GM12878 (cell line): ENCODE data around the gene PRPF18. TPM values are rescaled to one million over a fixed set of nuclear protein-coding genes. Genes with fewer than 3 reads are reported as not detected.

Source experiments
- ATAC-seq: fragments of 200-7000 bp; cut with Tn5 transposase; 3 replicates; pipeline ENCODE4 v1.9.1; 2020; ENCODE audit warnings: mild to moderate bottlenecking, moderate library complexity
- BruUV-seq: library from RNA; stranded (reverse); fragments of 400-500 nt; replicated peaks from 2 replicates; lab custom pipeline; 2021; lab: Mats Ljungman, UMichigan
- CTCF ChIA-PET: fragments of 300-600 bp; sonication (Branson Sonifier 250); formaldehyde crosslinking; extraction: SDS; loops from one replicate; lab custom pipeline; 2021; ENCODE audit warnings: inconsistent platforms; lab: Yijun Ruan, JAX
- POLR2A ChIA-PET: fragments of 350-600 bp; formaldehyde crosslinking; extraction: SDS; loops from one replicate; lab custom pipeline; 2021; ENCODE audit warnings: inconsistent platforms; lab: Charles Lee
- RAD21 ChIA-PET: fragments of 300-600 bp; sonication (Branson Sonifier 250); formaldehyde crosslinking; loops from one replicate; lab custom pipeline; 2023; ENCODE audit warnings: antibody characterized with exemption; ENCODE audit not compliant: unreplicated experiment; lab: Charles Lee
- SMC1A ChIA-PET: fragments of 300-600 bp; sonication (Branson Sonifier 250); formaldehyde crosslinking; loops from one replicate; lab custom pipeline; 2023; ENCODE audit not compliant: unreplicated experiment, uncharacterized antibody; lab: Charles Lee
- DNase-seq: peaks from one replicate; pipeline ENCODE4 v3.0.0-alpha.2; 2011; ENCODE audit warnings: low read depth, low spot score
- FAIRE-seq: peaks from 3 replicates; lab custom pipeline; 2011; peaks lifted over from hg19 to GRCh38; lab: Jason Lieb, UNC
- H2AFZ ChIP-seq: 2 replicates; pipeline ENCODE4 v1.6.0; 2011; ENCODE audit warnings: low read depth, low read length, control low read depth; ENCODE audit not compliant: control insufficient read depth
- H3K27ac ChIP-seq: 2 replicates; pipeline ENCODE4 v1.5.1; 2011; ENCODE audit warnings: control low read depth; ENCODE audit not compliant: control insufficient read depth, insufficient read depth
- H3K27me3 ChIP-seq, 2 experiments: replicated peaks in 1 of 2; 2 replicates each; pipeline versions ENCODE4 v1.6.0 to v1.6.1; 2011; ENCODE audit warnings: low read length in 1 of 2; ENCODE audit not compliant: control insufficient read depth in 2 of 2, insufficient read depth in 2 of 2
- H3K36me3 ChIP-seq, 2 experiments: 2 replicates each; pipeline ENCODE4 v1.5.1; 2011; ENCODE audit warnings: low read length in 1 of 2; ENCODE audit not compliant: control insufficient read depth in 2 of 2, insufficient read depth in 2 of 2
- H3K4me1 ChIP-seq: 2 replicates; pipeline ENCODE4 v1.6.1; 2011; ENCODE audit warnings: mild to moderate bottlenecking, low read length, moderate library complexity, mixed read lengths; ENCODE audit not compliant: control insufficient read depth, insufficient read depth
- H3K4me2 ChIP-seq: 2 replicates; pipeline ENCODE4 v1.6.0; 2011; ENCODE audit warnings: control low read depth; ENCODE audit not compliant: control insufficient read depth, insufficient read depth
- H3K4me3 ChIP-seq: fragments of 200-600 bp; sonication (generic); 2 replicates; pipeline ENCODE4 v1.5.1; 2016
- H3K79me2 ChIP-seq: 2 replicates; pipeline ENCODE4 v1.6.0; 2011; ENCODE audit warnings: low read length; ENCODE audit not compliant: control insufficient read depth, insufficient read depth
- H3K9ac ChIP-seq: 2 replicates; pipeline ENCODE4 v1.8.0; 2011; ENCODE audit warnings: low read length, control low read depth, mixed read lengths; ENCODE audit not compliant: control insufficient read depth, insufficient read depth
- H3K9me3 ChIP-seq: replicated peaks from 3 replicates; pipeline ENCODE4 v1.5.1; 2011; ENCODE audit warnings: mild to moderate bottlenecking, low read length; ENCODE audit not compliant: control insufficient read depth, insufficient read depth
- H4K20me1 ChIP-seq: 2 replicates; pipeline ENCODE4 v1.6.0; 2011; ENCODE audit not compliant: control insufficient read depth, insufficient read depth
- CHD4 ChIP-seq: fragments of 200-600 bp; sonication (generic); IDR thresholded peaks from 2 replicates; pipeline ENCODE4 v1.6.1; 2016; ENCODE audit warnings: mild to moderate bottlenecking
- POLR2A ChIP-seq: IDR thresholded peaks from 2 replicates; pipeline ENCODE4 v1.6.1; 2011; ENCODE audit warnings: low read depth, mild to moderate bottlenecking, low read length
- POLR2AphosphoS2 ChIP-seq: IDR thresholded peaks from 2 replicates; pipeline ENCODE4 v1.6.1; 2011; ENCODE audit warnings: low read depth, mild to moderate bottlenecking, low read length, improper control_type of control experiment, moderate library complexity
- ZNF207 ChIP-seq: fragments of 450-650 bp; IDR thresholded peaks from 2 replicates; pipeline ENCODE4 v1.6.1; 2014; ENCODE audit warnings: antibody characterized with exemption, mild to moderate bottlenecking, borderline replicate concordance
- WGBS: methylation state at CpG from one replicate; pipeline ENCODE4 v1.1.6; 2016; ENCODE audit warnings: low lambda C conversion rate; ENCODE audit not compliant: insufficient replicate concordance, insufficient coverage; ENCODE audit errors: missing lambda C conversion rate; 5-methylcytosine and 5-hydroxymethylcytosine counted together
- in situ Hi-C: fragments of 300-500 bp; cut with MboI; formaldehyde crosslinking; loops from 9 replicates; pipeline ENCODE4 v1.14.3; 2018; ENCODE audit warnings: mixed read lengths
- intact Hi-C: fragments of 100-400 bp; cut with micrococcal nuclease; formaldehyde crosslinking; loops from one replicate; pipeline ENCODE4 v1.14.2; 2022; ENCODE audit not compliant: unreplicated experiment
- polyA plus RNA-seq, 11 experiments: library from polyadenylated mRNA; depleted of rRNA in 4 of 11; unstranded in 6 of 11; stranded (reverse) in 5 of 11; fragments of >200 nt; fragmentation: Nextera tagmentation in 4 of 11; fragmentation: Illumina TruSeq in 1 of 11; extraction: Ambion mirVana in 4 of 11; extraction: Trizol in 1 of 11; gene quantifications; 1 replicate in 1 of 11; 2 replicates in 10 of 11; pipeline versions ENCODE4 v1.2.1 to v1.2.3, GENCODE V29; 2011 to 2016; ENCODE audit warnings: inconsistent platforms in 2 of 11, missing spikeins in 2 of 11, low read depth in 1 of 11
- total RNA-seq, 4 experiments: library from RNA; depleted of rRNA in 3 of 4; stranded (reverse); fragments of >200 nt in 3 of 4; fragmentation: Illumina TruSeq in 1 of 4; extraction: Trizol in 1 of 4; gene quantifications; 2 replicates each; pipeline versions ENCODE4 v1.2.1 to v1.2.3, GENCODE V29; 2013 to 2021
- TF ChIP-seq, protein P1 (sequence below): fragments of 450-650 bp; IDR thresholded peaks from 2 replicates; pipeline ENCODE4 v1.6.1; 2017; ENCODE audit warnings: mild to moderate bottlenecking, moderate library complexity

Gene PRPF18
- total and polyA plus RNA-seq, 10 of the 15 experiments (the other 5 are each of a cell fraction or from before 2014, with no cell fraction given): 15.6 to 35.8 (median 28.8) TPM

DNA sequence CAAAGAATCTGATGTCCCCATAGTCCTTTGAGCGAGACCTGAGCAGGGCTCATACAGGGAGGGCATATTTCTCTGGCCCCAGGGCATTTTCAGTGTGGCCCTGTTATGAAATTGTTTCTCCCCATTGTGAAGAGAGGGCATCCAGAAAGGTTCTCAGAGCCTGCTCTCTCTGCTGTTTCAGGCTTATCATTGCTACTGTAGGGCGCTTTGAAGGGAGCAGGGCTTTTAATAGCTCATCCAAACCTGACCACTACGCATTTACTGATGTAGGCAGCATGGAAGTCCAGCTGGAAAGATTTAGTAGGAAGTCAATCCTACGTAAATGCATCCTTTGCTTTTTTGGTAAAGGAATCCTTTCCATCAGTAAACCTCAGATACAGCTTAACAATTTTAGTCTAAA lies 68.1 kb downstream of the PRPF18 start (continued):
- TF ChIP-seq, protein P1, sequence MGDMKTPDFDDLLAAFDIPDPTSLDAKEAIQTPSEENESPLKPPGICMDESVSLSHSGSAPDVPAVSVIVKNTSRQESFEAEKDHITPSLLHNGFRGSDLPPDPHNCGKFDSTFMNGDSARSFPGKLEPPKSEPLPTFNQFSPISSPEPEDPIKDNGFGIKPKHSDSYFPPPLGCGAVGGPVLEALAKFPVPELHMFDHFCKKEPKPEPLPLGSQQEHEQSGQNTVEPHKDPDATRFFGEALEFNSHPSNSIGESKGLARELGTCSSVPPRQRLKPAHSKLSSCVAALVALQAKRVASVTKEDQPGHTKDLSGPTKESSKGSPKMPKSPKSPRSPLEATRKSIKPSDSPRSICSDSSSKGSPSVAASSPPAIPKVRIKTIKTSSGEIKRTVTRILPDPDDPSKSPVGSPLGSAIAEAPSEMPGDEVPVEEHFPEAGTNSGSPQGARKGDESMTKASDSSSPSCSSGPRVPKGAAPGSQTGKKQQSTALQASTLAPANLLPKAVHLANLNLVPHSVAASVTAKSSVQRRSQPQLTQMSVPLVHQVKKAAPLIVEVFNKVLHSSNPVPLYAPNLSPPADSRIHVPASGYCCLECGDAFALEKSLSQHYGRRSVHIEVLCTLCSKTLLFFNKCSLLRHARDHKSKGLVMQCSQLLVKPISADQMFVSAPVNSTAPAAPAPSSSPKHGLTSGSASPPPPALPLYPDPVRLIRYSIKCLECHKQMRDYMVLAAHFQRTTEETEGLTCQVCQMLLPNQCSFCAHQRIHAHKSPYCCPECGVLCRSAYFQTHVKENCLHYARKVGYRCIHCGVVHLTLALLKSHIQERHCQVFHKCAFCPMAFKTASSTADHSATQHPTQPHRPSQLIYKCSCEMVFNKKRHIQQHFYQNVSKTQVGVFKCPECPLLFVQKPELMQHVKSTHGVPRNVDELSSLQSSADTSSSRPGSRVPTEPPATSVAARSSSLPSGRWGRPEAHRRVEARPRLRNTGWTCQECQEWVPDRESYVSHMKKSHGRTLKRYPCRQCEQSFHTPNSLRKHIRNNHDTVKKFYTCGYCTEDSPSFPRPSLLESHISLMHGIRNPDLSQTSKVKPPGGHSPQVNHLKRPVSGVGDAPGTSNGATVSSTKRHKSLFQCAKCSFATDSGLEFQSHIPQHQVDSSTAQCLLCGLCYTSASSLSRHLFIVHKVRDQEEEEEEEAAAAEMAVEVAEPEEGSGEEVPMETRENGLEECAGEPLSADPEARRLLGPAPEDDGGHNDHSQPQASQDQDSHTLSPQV: no peak
- TF ChIP-seq ZNF207: no peak

GRCh38 chr10:13656337-13657100 lies 69.8 kb downstream of the PRPF18 start:
- ChIA-PET SMC1A (no interaction called here), POLR2A (no interaction called here), CTCF (no interaction called here), RAD21 (interaction anchor here (1.7 kb wide), 1 partner anchor 79 kb away, joined by 4 read pairs; no protein-coding TSS in a partner anchor)
- no peak for FAIRE-seq
- intact Hi-C loops (no loop called here), in situ Hi-C loops (no loop called here)
- DNase-seq: no peak
- Histone ChIP-seq H3K4me1 (peaks cover 8% of the 10 kb centered on the region), H3K4me3 (no peak overlapping the region), H3K27me3 (no peaks in the 10 kb centered on the region), H2AFZ (no peak overlapping the region), H3K36me3 (peaks cover 24 to 30% of the 10 kb centered on the region in 2 experiments), H3K27ac (no peak overlapping the region), H3K4me2 (no peak overlapping the region), H4K20me1 (no peaks in the 10 kb centered on the region), H3K9ac (no peak overlapping the region), H3K79me2 (no peaks in the 10 kb centered on the region), H3K9me3 (no peaks in the 10 kb centered on the region)
- no peak for ATAC-seq
- BruUV-seq: no TSS peak
- 97% methylated on average over 59 of the region's 68 CpGs for WGBS
- TF ChIP-seq CHD4 (no peak), POLR2A (peak; percentile 70), POLR2AphosphoS2 (peak; percentile 47; the same call in 1 of the 2 replicates)
